DND-41 (cell line): Measurements from ENCODE around the gene STEAP1B.
"Not testable (repeated sequence)": the region's sequence is repeated elsewhere in the genome, so short reads cannot be mapped to it uniquely, and the experiment has no call there.

ENCODE experiments used
- ATAC-seq: fragments of 200-7000 bp; cut with Tn5 transposase; 3 replicates; pipeline ENCODE4 v1.9.1; 2021; ENCODE audit warnings: low read depth; ENCODE audit not compliant: insufficient read depth
- DNase-seq: peaks from one replicate; pipeline ENCODE4 v3.0.0-alpha.2; 2020
- H2AFZ ChIP-seq: 2 replicates; pipeline ENCODE4 v1.6.0; 2012; ENCODE audit warnings: low read depth, low read length
- H3K27ac ChIP-seq: 2 replicates; pipeline ENCODE4 v1.5.1; 2012; ENCODE audit warnings: low read length, inconsistent platforms
- H3K27me3 ChIP-seq: fragments of 200-600 bp; sonication (generic); 2 replicates; pipeline ENCODE4 v1.6.0; 2012; ENCODE audit warnings: low read length, mild to moderate bottlenecking, inconsistent platforms; ENCODE audit not compliant: insufficient read depth, poor library complexity
- H3K36me3 ChIP-seq: 2 replicates; pipeline ENCODE4 v1.5.1; 2012; ENCODE audit warnings: low read length, inconsistent platforms; ENCODE audit not compliant: insufficient read depth
- H3K4me1 ChIP-seq: 2 replicates; pipeline ENCODE4 v1.5.1; 2012; ENCODE audit warnings: mild to moderate bottlenecking, low read length; ENCODE audit not compliant: insufficient read depth
- H3K4me2 ChIP-seq: 2 replicates; pipeline ENCODE4 v1.6.0; 2012; ENCODE audit warnings: mild to moderate bottlenecking, moderate library complexity, low read length, inconsistent platforms; ENCODE audit not compliant: insufficient read depth
- H3K4me3 ChIP-seq, 2 experiments: fragments of 200-600 bp in 1 of 2; shearing (Covaris generic) in 1 of 2; 2 replicates each; pipeline ENCODE4 v1.5.1; 2012 to 2016; ENCODE audit warnings: inconsistent platforms in 2 of 2, low read length in 2 of 2, mild to moderate bottlenecking in 2 of 2, low read depth in 1 of 2, moderate library complexity in 1 of 2
- H3K79me2 ChIP-seq: 2 replicates; pipeline ENCODE4 v1.6.0; 2012; ENCODE audit warnings: low read length, inconsistent platforms; ENCODE audit not compliant: insufficient read depth
- H3K9ac ChIP-seq: 2 replicates; pipeline ENCODE4 v1.6.0; 2012; ENCODE audit warnings: low read depth, mild to moderate bottlenecking, inconsistent platforms, low read length, moderate library complexity
- H3K9me3 ChIP-seq: 2 replicates; pipeline ENCODE4 v1.5.1; 2012; ENCODE audit warnings: low read length, moderate library complexity, mild to moderate bottlenecking, inconsistent platforms; ENCODE audit not compliant: insufficient read depth, severe bottlenecking
- H4K20me1 ChIP-seq: 2 replicates; pipeline ENCODE4 v1.6.0; 2012; ENCODE audit warnings: low read length; ENCODE audit not compliant: insufficient read depth
- TF ChIP-seq, protein P1 (sequence below): IDR thresholded peaks from 2 replicates; pipeline ENCODE4 v1.5.1; 2012; ENCODE audit warnings: borderline replicate concordance, low read length, moderate library complexity, mild to moderate bottlenecking; ENCODE audit not compliant: poor library complexity, severe bottlenecking; ENCODE audit errors: extremely low read depth

STEAP1B gene

DNA sequence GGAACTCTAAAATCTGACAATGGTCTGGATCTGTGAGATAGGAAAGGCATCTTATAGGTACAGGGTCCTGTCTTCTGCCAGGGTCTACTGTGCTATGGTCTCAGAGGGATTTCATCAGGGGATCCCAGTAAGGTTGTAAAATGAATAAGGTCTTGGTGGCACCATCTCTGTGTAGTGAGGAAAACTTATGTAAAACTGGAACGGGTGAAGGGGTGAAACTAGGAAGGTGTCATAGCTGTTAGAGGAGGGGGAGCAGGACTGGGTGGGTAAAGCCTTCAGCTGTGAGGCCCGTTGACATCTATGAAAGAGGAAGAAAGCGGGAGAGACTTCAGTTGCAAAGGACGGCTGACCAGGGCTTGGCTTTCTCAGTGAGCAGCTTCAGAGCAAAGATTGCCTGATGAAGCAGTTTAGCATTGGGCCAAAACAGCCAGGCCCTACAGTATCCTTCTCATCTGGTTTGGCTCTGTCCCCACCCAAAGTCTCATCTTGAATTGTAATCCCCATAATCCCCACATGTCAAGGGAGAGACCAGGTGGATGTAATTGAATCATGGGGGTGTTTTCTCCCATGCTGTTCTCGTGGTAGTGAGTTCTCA is 24.5 kb upstream of the STEAP1B start:
- H4K20me1 ChIP-seq, H3K9me3 ChIP-seq, H3K9ac ChIP-seq, DNase-seq, H3K4me1 ChIP-seq, H3K27ac ChIP-seq, H3K4me2 ChIP-seq, H2AFZ ChIP-seq, H3K27me3 ChIP-seq, H3K79me2 ChIP-seq, H3K36me3 ChIP-seq, H3K4me3 ChIP-seq: not testable (repeated sequence)
- 0 out of 3 replicates have a peak, but pooled peaks have one; percentile 7 for ATAC-seq

DNA sequence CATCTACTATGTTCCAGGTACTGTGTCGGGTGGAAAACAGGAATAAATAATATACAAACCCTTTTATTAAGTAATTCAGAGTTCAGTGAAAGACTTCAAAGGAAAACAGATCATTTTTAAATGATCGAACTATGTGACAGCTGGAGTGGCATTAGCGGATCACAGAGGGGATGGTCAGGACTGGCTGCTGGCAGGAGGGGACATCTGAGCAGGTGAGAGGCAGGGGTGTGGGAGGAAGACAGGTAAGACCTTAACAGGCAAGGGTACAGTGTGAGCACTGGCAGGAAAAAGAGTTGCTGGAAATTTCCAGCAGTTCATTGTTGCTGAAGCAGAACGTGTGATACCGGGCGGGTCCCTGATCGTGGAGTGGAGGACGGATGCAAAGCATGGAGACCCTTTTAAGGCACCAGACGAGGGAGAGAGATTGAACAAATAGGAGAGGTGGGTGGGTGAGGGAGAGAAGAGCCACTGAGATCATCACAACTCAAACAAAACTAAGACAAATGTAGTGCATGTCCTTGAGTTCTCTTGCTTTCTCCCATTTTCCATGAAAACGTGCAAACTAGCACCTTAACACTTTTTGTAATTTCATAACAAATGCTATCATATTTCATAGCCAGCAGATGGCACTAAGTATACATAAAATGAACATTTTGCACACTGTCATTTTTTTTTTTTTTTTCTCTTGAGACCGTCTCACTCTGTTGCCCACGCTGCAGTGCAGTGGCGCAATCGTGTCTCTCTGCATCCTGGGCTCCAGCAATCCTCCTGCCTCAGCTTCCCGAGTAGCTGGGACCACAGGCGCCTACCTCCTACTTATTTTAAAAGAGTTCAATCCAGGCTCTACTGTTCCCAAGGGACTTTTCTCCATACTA is 23.7 kb upstream of the STEAP1B start:
- not testable (repeated sequence) for H3K79me2 ChIP-seq, H3K27me3 ChIP-seq, H4K20me1 ChIP-seq, H3K9ac ChIP-seq, H3K4me1 ChIP-seq, H3K27ac ChIP-seq, H3K4me2 ChIP-seq, H3K9me3 ChIP-seq, H2AFZ ChIP-seq, H3K4me3 ChIP-seq, H3K36me3 ChIP-seq
- DNase-seq (peak; percentile 22), ATAC-seq (peak; percentile 72)
- TF ChIP-seq, protein P1, sequence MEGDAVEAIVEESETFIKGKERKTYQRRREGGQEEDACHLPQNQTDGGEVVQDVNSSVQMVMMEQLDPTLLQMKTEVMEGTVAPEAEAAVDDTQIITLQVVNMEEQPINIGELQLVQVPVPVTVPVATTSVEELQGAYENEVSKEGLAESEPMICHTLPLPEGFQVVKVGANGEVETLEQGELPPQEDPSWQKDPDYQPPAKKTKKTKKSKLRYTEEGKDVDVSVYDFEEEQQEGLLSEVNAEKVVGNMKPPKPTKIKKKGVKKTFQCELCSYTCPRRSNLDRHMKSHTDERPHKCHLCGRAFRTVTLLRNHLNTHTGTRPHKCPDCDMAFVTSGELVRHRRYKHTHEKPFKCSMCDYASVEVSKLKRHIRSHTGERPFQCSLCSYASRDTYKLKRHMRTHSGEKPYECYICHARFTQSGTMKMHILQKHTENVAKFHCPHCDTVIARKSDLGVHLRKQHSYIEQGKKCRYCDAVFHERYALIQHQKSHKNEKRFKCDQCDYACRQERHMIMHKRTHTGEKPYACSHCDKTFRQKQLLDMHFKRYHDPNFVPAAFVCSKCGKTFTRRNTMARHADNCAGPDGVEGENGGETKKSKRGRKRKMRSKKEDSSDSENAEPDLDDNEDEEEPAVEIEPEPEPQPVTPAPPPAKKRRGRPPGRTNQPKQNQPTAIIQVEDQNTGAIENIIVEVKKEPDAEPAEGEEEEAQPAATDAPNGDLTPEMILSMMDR, result peak; percentile 51

- H3K36me3 ChIP-seq, H3K27me3 ChIP-seq, H3K4me2 ChIP-seq, H3K4me1 ChIP-seq, H2AFZ ChIP-seq, DNase-seq, H3K4me3 ChIP-seq, H3K27ac ChIP-seq, H3K9ac ChIP-seq, H4K20me1 ChIP-seq, H3K9me3 ChIP-seq, H3K79me2 ChIP-seq, ATAC-seq: not testable (repeated sequence)
Measured at GRCh38 chr7:22519560-22519959, 19.6 kb upstream of the STEAP1B start.

GRCh38 chr7:22516950-22517349 is 17.0 kb upstream of the STEAP1B start:
- not testable (repeated sequence) for H3K4me2 ChIP-seq, H3K27me3 ChIP-seq, H3K27ac ChIP-seq, DNase-seq, H2AFZ ChIP-seq, H3K4me3 ChIP-seq, H3K36me3 ChIP-seq, ATAC-seq, H3K79me2 ChIP-seq, H3K9ac ChIP-seq, H3K4me1 ChIP-seq, H4K20me1 ChIP-seq, H3K9me3 ChIP-seq

DNA sequence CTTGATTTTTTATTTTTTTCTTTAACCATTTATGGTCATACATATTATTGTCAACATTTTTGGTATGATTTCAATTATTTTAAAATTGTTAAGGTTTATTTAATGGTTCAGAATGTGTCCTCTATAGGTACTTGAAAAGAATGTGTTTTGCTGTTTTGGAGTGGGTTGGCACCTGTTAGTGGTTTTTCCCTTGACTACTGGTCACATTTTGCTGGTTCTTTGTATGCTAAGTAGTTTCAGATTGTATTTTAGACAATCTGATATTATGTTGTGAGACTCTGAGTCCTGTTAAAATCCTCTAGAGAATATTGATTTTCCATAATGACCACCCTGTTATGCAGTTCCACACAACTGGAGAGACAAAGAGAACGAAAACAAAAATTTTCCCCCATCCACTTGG is 15.0 kb upstream of the STEAP1B start:
- not testable (repeated sequence) for H3K4me1 ChIP-seq, ATAC-seq, H4K20me1 ChIP-seq, H3K27ac ChIP-seq, H3K27me3 ChIP-seq, H2AFZ ChIP-seq, H3K36me3 ChIP-seq, DNase-seq, H3K9ac ChIP-seq, H3K4me3 ChIP-seq, H3K79me2 ChIP-seq, H3K9me3 ChIP-seq, H3K4me2 ChIP-seq

DNA sequence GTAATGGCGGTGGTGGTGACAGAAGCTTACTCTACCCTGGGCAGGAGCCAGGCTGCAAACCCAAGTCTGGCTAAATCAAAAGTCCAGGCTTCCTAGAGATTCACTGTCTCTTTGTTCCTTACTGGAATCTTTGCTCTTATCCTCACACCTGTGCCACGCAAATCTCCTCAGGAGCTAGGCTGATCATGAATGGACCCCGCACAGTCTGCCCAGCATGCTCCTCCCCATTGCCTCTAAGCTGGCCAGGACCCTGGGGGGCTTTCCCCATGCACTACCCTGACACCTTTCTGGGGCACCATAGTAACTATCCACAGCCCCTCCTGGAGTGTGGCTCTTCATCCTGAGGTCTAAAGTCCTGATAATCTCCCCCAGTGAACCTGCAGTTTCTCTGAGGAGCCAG is 7.3 kb upstream of the STEAP1B start:
- H3K4me3 ChIP-seq, H3K27ac ChIP-seq, H2AFZ ChIP-seq, H3K4me1 ChIP-seq, H3K36me3 ChIP-seq, H3K27me3 ChIP-seq, DNase-seq, H4K20me1 ChIP-seq, H3K9me3 ChIP-seq, ATAC-seq, H3K79me2 ChIP-seq, H3K4me2 ChIP-seq, H3K9ac ChIP-seq: not testable (repeated sequence)

GRCh38 chr7:22506316-22507020 is 6.5 kb upstream of the STEAP1B start:
- H3K4me1 ChIP-seq, H3K36me3 ChIP-seq, H3K4me2 ChIP-seq, DNase-seq, H3K9me3 ChIP-seq, H3K4me3 ChIP-seq, H4K20me1 ChIP-seq, H3K27me3 ChIP-seq, H3K27ac ChIP-seq, H3K79me2 ChIP-seq, H3K9ac ChIP-seq, H2AFZ ChIP-seq: not testable (repeated sequence)
- ATAC-seq, result peak; percentile 28; the same call in 1 of the 3 replicates
